ENCODE measurements around the gene RADX.

The RADX gene

DNA sequence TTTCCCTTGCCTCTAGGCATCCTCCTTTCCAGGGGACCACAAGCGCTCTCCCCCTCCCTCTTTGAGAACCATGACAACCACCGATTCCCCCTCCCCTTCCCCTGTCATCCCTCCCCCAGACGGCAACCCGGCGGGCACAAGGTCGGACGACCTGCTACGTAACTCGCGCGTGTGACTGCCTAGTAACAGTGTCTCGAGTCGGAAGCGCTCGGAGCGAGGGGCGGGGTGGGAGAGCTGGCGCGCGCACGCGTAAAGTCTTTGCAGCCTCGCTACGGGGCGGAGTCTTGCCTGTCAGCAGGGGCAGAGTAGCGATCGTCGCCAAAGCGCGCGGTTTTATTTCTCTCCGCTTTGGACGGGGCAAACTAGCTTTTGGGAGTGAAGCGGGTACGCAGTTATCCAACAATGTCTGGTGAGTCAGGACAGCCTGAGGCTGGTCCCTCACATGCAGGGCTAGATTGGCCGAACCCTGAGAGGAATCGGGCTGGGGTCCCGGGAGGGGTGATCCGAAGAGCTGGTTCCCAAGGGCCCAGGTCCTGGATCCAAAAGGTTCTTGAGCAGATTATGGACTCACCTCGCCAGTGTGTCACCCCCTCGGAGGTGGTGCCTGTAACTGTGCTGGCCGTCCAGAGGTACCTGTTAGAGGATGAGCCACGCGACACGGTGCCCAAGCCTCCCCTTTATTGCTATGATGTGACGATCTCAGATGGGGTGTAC lies at the start of gene RADX:
Gene RADX, plus strand, starts transcription at position 300 of the 714 bp plus-strand sequence. Its CDS starts 103 bp downstream, at position 403.
- TF ChIP-seq, protein P1, sequence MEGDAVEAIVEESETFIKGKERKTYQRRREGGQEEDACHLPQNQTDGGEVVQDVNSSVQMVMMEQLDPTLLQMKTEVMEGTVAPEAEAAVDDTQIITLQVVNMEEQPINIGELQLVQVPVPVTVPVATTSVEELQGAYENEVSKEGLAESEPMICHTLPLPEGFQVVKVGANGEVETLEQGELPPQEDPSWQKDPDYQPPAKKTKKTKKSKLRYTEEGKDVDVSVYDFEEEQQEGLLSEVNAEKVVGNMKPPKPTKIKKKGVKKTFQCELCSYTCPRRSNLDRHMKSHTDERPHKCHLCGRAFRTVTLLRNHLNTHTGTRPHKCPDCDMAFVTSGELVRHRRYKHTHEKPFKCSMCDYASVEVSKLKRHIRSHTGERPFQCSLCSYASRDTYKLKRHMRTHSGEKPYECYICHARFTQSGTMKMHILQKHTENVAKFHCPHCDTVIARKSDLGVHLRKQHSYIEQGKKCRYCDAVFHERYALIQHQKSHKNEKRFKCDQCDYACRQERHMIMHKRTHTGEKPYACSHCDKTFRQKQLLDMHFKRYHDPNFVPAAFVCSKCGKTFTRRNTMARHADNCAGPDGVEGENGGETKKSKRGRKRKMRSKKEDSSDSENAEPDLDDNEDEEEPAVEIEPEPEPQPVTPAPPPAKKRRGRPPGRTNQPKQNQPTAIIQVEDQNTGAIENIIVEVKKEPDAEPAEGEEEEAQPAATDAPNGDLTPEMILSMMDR (conservative IDR thresholded peaks at IDR 0.05; ENCODE audit: low read depth, low read length): no peak
- H3K4me3 ChIP-seq (ENCODE audit: low read length): peak within 1 kb of the TSS; percentile 62
- DNase-seq (ENCODE audit: low read depth): peak; percentile 39

GRCh38 chrX:106564986-106565385 lies 46.8 kb upstream of the RADX start:
- TF ChIP-seq, protein P1 (conservative IDR thresholded peaks at IDR 0.05; ENCODE audit: low read depth, low read length): no peak
- DNase-seq (ENCODE audit: low read depth): no peak
- H3K4me3 ChIP-seq (ENCODE audit: low read length): no peak overlapping the region

DNA sequence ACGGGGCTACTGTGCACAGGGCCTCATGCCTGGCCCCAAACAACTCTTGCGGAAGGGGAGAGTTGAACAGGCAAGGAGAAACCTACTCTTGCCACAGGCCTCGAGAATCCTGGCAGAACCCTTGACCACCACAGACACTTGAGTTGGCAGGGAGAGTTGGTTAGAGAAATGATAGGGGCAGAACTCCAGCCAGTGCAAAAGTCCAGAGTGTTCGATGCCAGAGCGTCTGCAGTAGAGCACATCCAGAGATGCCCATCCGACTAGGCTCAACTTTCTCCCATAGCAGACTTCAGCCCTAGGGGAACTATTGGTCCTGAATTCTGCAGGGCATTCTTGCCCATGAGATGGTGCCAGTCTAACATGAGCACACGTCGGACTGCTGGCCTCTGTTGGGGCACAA lies 45.4 kb upstream of the RADX start:
- TF ChIP-seq, protein P1 (conservative IDR thresholded peaks at IDR 0.05; ENCODE audit: low read depth, low read length): no peak
- DNase-seq (ENCODE audit: low read depth): no peak
- H3K4me3 ChIP-seq (ENCODE audit: low read length): no peak overlapping the region

GRCh38 chrX:106581856-106582255 lies 29.9 kb upstream of the RADX start:
- no peak for DNase-seq (ENCODE audit: low read depth)
- H3K4me3 ChIP-seq (ENCODE audit: low read length): no peak overlapping the region
- TF ChIP-seq, protein P1 (conservative IDR thresholded peaks at IDR 0.05; ENCODE audit: low read depth, low read length): no peak

DNA sequence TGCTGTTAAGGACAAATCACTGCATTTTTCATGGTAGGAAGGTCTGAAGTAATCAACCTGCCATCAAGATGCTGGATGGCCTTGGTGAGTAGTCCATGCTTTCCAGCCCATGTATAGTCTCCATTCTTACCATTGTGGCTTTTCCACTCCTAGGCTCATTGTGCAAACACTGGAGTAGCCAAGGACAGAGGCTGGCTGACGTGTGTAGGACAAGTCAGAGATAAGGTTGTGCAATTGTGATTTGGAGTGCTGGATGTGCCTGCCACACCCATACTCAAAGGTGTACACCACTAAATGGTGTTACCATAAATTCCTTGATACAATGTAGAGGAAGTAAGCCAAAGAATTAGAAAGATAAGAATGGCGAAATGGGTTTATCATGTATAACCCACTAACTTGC lies 26.3 kb upstream of the RADX start:
- TF ChIP-seq, protein P1 (conservative IDR thresholded peaks at IDR 0.05; ENCODE audit: low read depth, low read length): no peak
- no peak overlapping the region for H3K4me3 ChIP-seq (ENCODE audit: low read length)
- DNase-seq (ENCODE audit: low read depth): no peak

GRCh38 chrX:106588801-106589200 lies 23.0 kb upstream of the RADX start:
- H3K4me3 ChIP-seq (ENCODE audit: low read length): no peak overlapping the region
- TF ChIP-seq, protein P1 (conservative IDR thresholded peaks at IDR 0.05; ENCODE audit: low read depth, low read length): no peak
- DNase-seq (ENCODE audit: low read depth): no peak

DNA sequence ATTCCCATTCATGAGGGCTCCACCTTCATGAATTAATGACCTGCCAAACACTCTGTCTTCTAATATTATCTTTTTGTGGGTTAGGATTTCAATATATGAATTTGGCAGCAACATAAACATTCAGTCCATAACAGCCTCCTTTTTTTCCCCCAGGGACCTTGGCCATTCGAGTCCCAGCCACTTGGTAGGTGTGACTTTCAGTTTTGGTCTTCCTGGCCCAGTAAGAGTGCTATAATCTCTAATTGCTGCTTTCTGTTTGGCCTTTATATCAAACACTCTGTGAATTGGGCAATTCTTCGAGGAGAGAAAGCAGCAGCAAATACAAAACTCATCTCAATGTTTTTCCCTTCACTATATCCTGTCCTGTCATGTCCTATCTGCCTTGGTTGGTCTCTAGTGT lies 12.4 kb upstream of the RADX start:
- no peak for DNase-seq (ENCODE audit: low read depth)
- TF ChIP-seq, protein P1 (conservative IDR thresholded peaks at IDR 0.05; ENCODE audit: low read depth, low read length): no peak
- no peak overlapping the region for H3K4me3 ChIP-seq (ENCODE audit: low read length)
